Measurements from ENCODE around the gene ETV3. TPM values are rescaled to one million over a fixed set of nuclear protein-coding genes. Genes with fewer than 3 reads are reported as not detected.

ETV3 gene
- total and polyA plus RNA-seq, 2 of the 13 experiments (the other 11 are each of a cell fraction or from before 2014, with no cell fraction given): 4.2 to 5.8 TPM

- TF ChIP-seq ZNF12 (CRISPR knock-in tag; IDR thresholded peaks at IDR 0.05): no peak
- TF ChIP-seq ZNF614 (CRISPR knock-in tag; IDR thresholded peaks at IDR 0.05; ENCODE audit: borderline replicate concordance): no peak
- no peak for TF ChIP-seq ZBTB1 (CRISPR knock-in tag; IDR thresholded peaks at IDR 0.05; ENCODE audit: borderline replicate concordance)
- no peak for TF ChIP-seq ZNF484 (CRISPR knock-in tag; IDR thresholded peaks at IDR 0.05; ENCODE audit: borderline replicate concordance, low read depth)
- no peak for TF ChIP-seq TFDP1 (CRISPR knock-in tag; IDR thresholded peaks at IDR 0.05; ENCODE audit: borderline replicate concordance)
- TF ChIP-seq MED8 (CRISPR knock-in tag; IDR thresholded peaks at IDR 0.05; ENCODE audit: insufficient replicate concordance): no peak
- no peak for TF ChIP-seq SMAD3 (CRISPR knock-in tag; IDR thresholded peaks at IDR 0.05)
- no peak for TF ChIP-seq ZNF710 (CRISPR knock-in tag; IDR thresholded peaks at IDR 0.05; ENCODE audit: borderline replicate concordance)
- no peak for TF ChIP-seq ZNF136 (CRISPR knock-in tag; IDR thresholded peaks at IDR 0.05; ENCODE audit: low read depth)
Observed at GRCh38 chr1:157151506-157151905, 13.3 kb upstream of the ETV3 start (continued).

GRCh38 chr1:157151073-157151472 lies 12.9 kb upstream of the ETV3 start:
- in situ Hi-C loops (cut with HindIII; ENCODE audit: extremely low pct_ligation_motif_present, low pct_unique_long_range_greater_than_20kb) (loop anchor here (5.0 kb wide), 1 partner anchor 59 kb away; no protein-coding TSS in a partner anchor), intact Hi-C loops (cut with micrococcal nuclease; ENCODE audit: unreplicated experiment) (no loop called here)
- 35% methylated on average over 3 of the region's 3 CpGs for WGBS (ENCODE audit: low lambda C conversion rate)
- ChIA-PET CTCF (ENCODE audit: low intra/inter-chr PET ratio, low total read pairs) (no interaction called here), POLR2A (no interaction called here)
- Histone ChIP-seq H3K27ac (ENCODE audit: extremely low read length, insufficient read depth, low read length) (no peak overlapping the region), H3K9ac (ENCODE audit: insufficient read depth, low read depth, low read length) (no peak overlapping the region), H3K4me3 (replicated peaks in 1 of 3; ENCODE audit: insufficient read depth in 1 of 3, low read depth in 2 of 3, low read length in 3 of 3) (no peak overlapping the region), H3K4me1 (ENCODE audit: insufficient read depth, low read length) (peaks cover 34% of the 10 kb centered on the region), H4K20me1 (ENCODE audit: insufficient read depth, low read length) (no peaks in the 10 kb centered on the region), H2AFZ (ENCODE audit: low read length) (no peak overlapping the region), H3K4me2 (ENCODE audit: low read depth, low read length) (no peak overlapping the region), H3K27me3 (ENCODE audit: control insufficient read depth in 1 of 2, insufficient read depth in 2 of 2, low read length in 2 of 2) (peaks cover 0 to 4% of the 10 kb centered on the region in 2 experiments; a peak in 1 of 5 replicates), H3K9me3 (ENCODE audit: low read length) (no peaks in the 10 kb centered on the region), H3K79me2 (ENCODE audit: insufficient read depth, low read length) (no peaks in the 10 kb centered on the region), H3K36me3 (replicated peaks in 1 of 2; ENCODE audit: control insufficient read depth in 1 of 2, insufficient read depth in 2 of 2, low read length in 2 of 2) (no peaks in the 10 kb centered on the region)
- TF ChIP-seq MAF1 (CRISPR knock-in tag; IDR thresholded peaks at IDR 0.05; ENCODE audit: borderline replicate concordance): no peak
- TF ChIP-seq CENPX (CRISPR knock-in tag; IDR thresholded peaks at IDR 0.05): no peak
- TF ChIP-seq TFDP1 (CRISPR knock-in tag; IDR thresholded peaks at IDR 0.05; ENCODE audit: borderline replicate concordance): no peak
- no peak for DNase-seq (ENCODE audit: low spot score)
- no TSS peak for BruUV-seq (replicated peaks)
- FAIRE-seq: no peak
- ATAC-seq: no peak
